Stimulated activated CD4-positive, alpha-beta T cell treated with anti-CD3 and anti-CD28 coated beads, Interleukin-1b, Interleukin-23, amount 100 ng/mL, for 1 hour (primary cell): ENCODE measurements around the gene HHAT.

Source experiments
- DNase-seq, 2 donors: peaks; one replicate each; pipeline ENCODE4 v3.0.0-alpha.2; 2020; ENCODE audit warnings: low read depth in 2 of 2

The HHAT gene

DNA sequence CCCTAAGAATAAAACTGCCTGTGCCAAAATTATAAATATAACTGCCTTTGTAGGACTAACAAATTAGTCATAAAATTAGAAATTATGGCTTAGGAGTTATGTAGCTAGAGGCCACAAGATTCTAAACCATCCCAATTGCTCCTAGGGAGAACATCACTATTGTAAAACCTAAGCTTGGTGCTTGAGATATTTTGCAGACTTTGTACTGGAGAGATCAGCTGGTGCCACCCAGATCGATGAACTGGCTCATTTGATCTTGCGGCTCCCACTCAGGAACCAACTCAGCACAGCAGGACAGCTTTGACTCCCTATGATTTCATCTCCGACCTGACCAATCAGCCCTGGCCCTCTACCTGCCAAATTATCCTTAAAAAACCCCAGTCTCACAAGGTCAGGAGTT is 30.6 kb downstream of the HHAT start:
- DNase-seq: no peak

- no peak for DNase-seq
Observed at GRCh38 chr1:210360852-210361477, 32.3 kb downstream of the HHAT start.

- no peak for DNase-seq
Observed at GRCh38 chr1:210361665-210362064, 33.0 kb downstream of the HHAT start.

GRCh38 chr1:210362526-210362925 is 33.8 kb downstream of the HHAT start:
- DNase-seq: no peak

DNA sequence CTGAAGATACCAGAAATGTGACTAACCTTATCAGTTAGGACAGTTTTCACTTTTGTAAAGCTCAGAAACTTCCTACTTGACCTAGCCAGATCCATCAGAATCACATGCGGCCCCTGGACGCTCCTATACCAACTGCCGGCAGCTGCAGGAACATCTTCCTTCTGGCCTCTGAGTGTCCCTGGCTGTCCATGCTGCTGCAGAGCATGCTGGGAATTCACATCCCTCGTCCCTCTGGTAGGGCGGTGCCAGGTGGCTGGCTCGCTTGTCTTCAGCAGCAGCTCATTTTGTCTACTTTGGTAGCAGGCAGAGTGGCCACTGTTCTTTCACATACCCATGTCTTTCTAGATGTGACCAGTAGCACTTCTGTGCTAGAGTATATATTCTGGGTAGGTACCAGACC is 34.4 kb downstream of the HHAT start:
- no peak for DNase-seq

GRCh38 chr1:210364479-210364878 is 35.8 kb downstream of the HHAT start:
- DNase-seq: no peak

- DNase-seq: no peak
Observed at GRCh38 chr1:210366767-210367166, 38.1 kb downstream of the HHAT start.

GRCh38 chr1:210367566-210367965 is 38.9 kb downstream of the HHAT start:
- DNase-seq: no peak

DNA sequence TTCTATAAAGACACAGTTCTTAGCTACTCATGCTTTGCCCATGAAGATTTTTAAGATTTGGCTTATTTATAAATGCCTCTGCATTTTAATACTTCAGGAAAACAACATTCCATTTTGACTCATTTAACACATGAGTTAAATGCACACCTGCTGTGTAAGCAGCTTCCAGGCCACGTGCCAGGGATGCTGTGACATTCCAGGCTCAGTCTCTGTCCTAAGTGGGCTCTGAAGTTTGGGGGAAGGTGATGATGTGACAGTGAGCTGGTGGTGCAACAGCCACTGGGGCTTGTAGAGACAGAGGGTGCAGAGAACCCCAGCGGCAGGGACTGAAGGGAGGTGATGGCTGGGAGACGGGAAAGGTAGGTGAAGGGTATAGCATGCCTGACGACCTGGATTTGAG is 40.7 kb downstream of the HHAT start:
- DNase-seq: no peak

DNA sequence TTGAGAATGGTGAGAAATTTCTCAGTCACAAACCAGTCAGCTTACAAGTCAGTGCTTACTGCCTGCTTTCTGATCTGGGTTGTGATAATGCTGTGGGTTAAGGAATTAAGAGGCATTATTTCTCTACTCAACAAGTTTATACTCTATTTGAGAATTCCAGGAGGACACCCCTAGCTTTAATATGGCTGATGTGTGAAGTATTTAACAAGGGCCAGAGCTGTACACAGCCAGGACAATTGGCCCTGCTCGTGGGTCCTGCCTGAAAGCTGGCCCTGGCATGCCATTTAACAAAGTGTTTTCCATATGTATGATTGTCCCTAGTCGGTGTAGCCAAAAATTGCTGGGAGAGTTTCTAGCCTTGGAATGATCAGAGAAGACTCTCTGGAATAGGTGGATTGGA is 43.2 kb downstream of the HHAT start:
- DNase-seq: no peak

GRCh38 chr1:210372491-210372890 is 43.8 kb downstream of the HHAT start:
- no peak for DNase-seq

DNA sequence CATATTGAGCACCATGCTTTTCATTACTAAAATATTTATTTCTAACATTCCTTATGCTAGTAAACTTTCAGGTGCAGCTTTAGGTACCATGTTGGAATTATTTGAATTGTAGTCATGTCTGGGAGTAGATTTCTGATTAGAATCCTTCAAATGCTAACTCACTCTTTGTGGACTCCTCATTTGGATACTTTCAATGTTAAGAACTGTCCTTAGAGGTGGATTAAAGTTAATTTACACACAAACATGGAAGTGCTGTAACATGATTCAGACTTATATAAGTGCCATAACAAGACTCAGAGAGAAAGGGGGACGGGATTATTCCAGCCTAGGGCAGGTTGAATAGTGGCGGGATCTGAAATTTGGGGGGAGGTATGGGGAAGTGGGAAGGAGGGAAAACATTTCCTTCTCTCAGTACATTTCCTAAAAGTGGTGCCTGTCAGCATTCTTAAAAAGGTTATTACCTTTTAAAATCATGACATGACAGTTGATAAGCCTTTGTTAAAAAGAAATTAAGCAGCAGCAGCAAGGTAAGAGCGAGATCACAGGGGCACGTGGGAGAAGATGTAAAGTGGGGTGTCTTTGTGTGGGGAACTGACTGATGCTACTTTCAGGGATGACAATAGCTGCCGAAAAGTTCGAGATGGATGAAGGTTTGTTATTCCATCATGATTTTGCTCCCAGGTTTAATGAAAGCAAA is 44.4 kb downstream of the HHAT start:
- no peak for DNase-seq

GRCh38 chr1:210373628-210373877 is 44.9 kb downstream of the HHAT start:
- DNase-seq: no peak

DNA sequence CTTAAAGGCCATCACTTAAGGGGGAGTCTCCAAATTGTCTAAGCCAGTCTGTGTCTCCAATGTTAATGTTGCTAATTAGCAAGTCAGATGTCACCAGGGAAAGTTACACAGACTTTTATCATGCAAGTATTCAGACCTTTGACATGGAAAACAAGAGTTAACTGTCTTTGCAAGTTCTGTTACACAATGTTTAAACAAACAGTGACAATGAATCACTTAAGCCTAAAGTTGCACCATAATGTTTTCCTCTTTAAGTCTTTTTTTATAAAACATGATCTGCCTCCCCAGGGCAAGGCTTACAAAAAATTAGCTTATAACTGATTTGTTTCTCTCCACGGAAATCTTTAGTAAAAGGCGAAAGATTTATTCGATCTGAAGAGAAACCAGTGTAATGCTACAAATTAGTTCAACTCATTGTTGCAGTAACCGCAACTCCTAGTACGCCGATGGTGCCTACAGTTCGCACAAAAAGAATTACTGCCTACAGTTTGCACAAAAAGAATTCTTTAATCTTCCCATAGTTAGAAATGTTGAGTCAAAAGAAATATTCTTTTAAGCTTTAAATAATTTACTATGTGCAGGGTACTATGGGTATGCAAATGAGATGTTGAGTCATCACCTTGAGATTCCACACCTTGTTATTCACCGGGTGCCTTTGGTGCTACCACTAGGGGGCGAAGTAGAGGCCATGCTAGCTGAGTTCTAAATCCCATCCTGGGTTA is 45.3 kb downstream of the HHAT start:
- DNase-seq: peak; percentile 19 to 44

DNA sequence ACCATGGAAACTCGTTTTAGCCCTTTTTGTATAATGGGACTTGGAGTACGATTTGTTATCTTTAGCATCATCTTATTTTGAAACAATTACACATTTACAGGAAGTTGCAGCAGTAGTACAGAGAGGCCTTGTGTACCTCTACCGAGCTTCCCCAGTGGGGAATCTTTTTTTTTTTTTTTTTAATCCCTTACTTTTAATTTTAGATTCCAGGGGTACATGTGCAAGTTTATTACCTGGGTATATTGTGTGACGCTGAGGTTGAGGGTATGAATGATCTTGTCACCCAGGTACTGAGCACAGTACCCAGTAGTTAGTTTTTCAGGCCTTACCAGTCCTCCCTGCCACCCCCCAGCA is 45.9 kb downstream of the HHAT start:
- no peak for DNase-seq

- no peak for DNase-seq
Observed at GRCh38 chr1:210376836-210377372, 48.2 kb downstream of the HHAT start.

- DNase-seq: no peak
Observed at GRCh38 chr1:210377731-210378333, 49.1 kb downstream of the HHAT start.

- no peak for DNase-seq
Observed at GRCh38 chr1:210378736-210379135, 50.0 kb downstream of the HHAT start.

- DNase-seq: no peak
Observed at GRCh38 chr1:210381934-210382333, 53.2 kb downstream of the HHAT start.

DNA sequence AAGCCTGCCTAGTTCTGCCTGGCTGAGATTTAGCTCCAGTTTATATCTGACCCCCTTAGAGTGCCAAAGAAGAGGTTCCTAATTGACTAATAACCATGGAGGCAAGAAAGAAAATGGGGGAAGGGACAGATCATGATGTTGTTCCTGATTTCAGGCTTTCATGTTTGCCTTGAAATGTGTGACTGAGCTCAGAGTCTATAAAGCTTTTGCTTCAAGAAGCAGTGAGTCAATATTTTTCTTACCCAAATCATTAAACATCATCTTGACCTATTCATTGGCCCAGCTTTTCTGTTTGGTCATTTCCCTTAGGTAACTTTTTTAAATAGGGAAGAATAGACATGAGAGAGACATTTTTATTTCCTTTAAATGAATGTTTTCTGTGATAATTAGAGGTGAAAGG is 55.9 kb downstream of the HHAT start:
- DNase-seq: no peak

- DNase-seq: no peak
Observed at GRCh38 chr1:210385228-210385627, 56.5 kb downstream of the HHAT start.

DNA sequence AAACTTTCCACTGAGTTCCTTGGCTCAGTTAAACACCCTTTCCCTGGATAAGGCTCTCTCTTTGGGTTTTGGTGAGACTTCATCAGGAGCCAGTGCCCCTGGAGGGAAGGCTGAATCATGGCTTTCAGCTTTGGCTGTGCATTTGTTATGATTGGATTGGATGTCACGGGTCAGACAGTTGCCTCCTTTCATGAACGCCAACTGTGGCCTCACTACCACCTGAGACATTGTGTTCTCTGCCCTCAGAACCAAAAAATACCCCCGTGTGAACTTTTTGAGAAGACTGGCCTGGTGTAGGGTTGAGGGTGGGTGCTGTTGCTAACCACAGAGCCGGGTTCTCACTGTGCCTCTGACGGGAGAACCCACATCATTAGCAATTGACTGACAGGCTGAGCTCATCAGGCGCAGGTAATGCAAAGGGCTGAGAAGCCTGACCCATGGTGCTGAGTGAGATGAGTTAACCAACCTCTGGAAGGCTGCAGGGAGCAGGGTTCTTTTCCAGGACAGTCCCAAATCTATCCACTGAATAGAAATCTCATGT is 65.6 kb downstream of the HHAT start:
- DNase-seq: no peak

DNA sequence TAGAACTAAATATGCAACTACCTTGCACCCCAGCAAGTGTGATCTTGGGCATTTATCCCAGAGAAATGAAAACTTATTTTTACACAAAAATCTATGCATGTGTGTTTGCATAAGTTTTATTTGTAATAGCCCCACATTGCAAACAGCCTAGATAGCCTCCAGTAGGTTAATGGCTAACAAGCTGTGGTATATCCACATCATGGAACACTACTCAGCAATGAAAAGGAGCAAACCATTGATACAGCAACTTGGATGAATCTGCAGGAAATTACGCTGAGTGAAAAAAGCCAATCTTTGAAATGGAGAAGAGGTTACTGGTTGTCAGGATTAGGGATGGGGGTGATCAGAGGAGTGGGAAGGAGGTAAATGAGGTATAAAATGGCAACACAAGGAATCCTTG is 67.8 kb downstream of the HHAT start:
- DNase-seq: no peak
